Stimulated activated CD8-positive, alpha-beta memory T cell treated with anti-CD3 and anti-CD28 coated beads, Interleukin-4, amount 100 ng/mL, for 1 hour (primary cell): ENCODE results near the gene BPNT1.
"Not testable (repeated sequence)": the region's sequence is repeated elsewhere in the genome, so short reads cannot be mapped to it uniquely, and the experiment has no call there.

Experiments
- DNase-seq, 2 donors: peaks; one replicate each; pipeline ENCODE4 v3.0.0-alpha.2; 2020; ENCODE audit warnings: low read depth in 2 of 2, low spot score in 1 of 2

BPNT1 gene, protein sequence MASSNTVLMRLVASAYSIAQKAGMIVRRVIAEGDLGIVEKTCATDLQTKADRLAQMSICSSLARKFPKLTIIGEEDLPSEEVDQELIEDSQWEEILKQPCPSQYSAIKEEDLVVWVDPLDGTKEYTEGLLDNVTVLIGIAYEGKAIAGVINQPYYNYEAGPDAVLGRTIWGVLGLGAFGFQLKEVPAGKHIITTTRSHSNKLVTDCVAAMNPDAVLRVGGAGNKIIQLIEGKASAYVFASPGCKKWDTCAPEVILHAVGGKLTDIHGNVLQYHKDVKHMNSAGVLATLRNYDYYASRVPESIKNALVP

GRCh38 chr1:220089650-220090556 is at the start of gene BPNT1:
BPNT1 (minus strand) TSS chr1:220089788; CDS start chr1:220079846, 9,942 bp downstream.
- DNase-seq, result peak; percentile 94 to 96

- no peak for DNase-seq
Observed at GRCh38 chr1:220137019-220137786, 47.6 kb upstream of the BPNT1 start.

- DNase-seq, result no peak
Observed at GRCh38 chr1:220135755-220136154, 46.2 kb upstream of the BPNT1 start.

DNA sequence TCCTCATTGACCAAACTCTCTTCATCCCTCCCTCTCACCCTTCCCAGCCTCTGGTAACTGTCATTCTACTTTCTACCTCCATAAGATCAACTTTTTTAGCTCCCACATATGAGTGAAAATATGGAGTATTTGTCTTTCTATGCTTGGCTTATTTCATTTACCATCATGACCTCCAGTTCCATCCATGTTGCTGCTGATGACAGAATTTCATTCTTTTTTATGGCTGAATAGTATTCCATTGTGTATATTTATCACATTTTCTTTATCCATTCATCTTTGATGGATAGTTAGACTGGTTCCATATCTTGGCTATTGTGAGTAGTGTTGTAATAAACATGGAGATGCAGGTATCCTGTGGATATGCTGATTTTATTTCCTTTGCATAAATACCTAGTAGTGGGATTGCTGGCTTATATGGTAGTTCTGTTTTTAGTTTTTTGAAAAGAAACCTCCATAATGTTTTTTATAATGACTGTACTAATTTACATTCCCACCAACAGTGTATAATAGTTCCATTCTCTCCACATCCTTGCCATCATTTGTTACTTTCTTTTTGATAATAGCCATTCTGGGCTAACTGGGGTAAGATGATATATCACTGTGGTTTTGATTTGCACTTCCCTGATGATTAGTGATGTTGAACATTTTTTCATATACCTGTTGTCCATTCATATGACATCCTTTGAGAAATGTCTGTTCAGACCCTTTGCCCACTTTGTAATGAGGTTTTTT is 40.1 kb upstream of the BPNT1 start:
- no peak for DNase-seq

- DNase-seq, result no peak
Observed at GRCh38 chr1:220127076-220127475, 37.5 kb upstream of the BPNT1 start.

DNA sequence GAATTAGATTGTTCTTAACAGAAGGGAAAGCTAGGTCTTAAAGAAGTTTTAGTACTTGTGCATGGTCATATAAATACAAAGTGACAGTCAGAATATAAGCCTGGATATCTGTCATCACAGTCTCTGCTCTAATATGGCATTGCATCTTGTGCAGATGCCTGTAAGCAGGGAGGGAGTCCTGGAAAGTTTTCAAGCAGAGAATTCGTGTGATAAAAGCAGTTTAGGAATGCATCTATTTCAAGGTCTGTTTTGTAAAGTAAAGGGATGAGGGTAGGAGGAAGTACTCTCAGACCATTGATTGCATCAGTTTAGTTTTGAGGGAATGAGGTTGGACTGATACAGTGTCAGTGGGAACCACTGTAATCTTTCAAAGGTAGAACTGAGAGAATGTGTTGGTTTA is 35.0 kb upstream of the BPNT1 start:
- DNase-seq, result no peak

DNA sequence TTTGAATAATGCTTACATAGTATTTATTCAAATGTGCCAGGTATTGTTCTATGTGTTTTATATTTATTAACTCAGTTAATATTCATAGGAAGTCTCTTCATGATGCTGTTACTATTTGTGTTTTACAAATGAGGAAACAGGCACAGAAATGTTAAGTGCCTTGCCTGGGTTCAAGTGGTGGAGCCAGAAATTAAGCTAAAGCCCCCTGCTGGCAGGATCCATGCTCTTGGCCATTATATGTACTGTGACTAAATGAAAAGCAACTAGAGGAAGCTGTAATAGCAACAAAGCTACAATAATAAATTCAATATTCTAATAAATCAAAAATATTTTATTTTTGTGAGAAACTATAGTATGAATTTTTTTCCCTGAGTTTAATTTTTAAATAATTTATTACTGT is 34.3 kb upstream of the BPNT1 start:
- no peak for DNase-seq

DNA sequence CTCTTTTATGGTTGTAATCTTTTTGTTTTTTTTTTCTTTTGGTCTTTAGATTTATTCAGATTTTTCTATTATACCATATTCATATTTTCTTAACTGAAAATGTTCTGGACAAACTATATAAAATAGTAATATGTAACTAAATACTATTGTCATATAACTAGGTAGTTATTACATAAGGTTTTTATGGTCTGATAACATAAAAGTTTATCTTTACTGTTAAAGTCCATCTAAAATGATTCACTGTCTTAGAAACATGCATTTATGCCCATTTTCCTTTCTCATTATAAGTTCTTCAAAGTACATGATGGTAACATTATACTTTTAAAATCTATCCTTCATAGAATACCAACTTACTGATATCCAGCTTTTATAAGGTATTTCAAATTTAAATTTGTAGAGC is 33.5 kb upstream of the BPNT1 start:
- DNase-seq, result no peak

- DNase-seq, result no peak
Observed at GRCh38 chr1:220121791-220122530, 32.4 kb upstream of the BPNT1 start.

GRCh38 chr1:220119043-220119512 is 29.5 kb upstream of the BPNT1 start:
- DNase-seq, result no peak

DNA sequence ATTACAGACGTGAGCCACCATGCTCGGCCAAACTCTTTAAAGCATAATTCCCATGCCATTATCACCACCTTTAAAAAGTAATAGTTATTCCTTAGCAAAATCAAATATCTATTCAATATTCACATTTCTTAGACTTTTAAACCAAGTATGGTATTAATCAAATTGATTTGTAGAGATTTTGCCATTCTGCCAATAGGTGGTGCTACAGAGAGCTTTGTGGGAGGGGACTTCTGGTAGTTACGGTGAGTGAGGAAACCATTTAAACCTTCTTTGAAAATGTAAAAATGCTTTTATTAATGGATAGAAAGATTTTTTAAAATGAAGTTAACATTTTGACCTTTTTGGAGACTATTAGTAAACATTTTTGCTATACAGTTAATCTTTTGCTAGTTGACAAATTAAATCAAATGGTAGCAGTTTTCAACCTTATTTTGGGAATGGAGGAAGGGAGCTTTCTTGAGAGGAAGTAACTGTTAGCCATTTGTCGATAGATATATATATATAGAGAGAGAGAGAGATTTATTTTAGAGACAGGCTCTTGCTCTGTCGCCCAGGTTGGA is 23.6 kb upstream of the BPNT1 start:
- DNase-seq, result no peak

GRCh38 chr1:220112600-220112999 is 23.0 kb upstream of the BPNT1 start:
- not testable (repeated sequence) for DNase-seq

GRCh38 chr1:220110473-220110872 is 20.9 kb upstream of the BPNT1 start:
- not testable (repeated sequence) for DNase-seq

- no peak for DNase-seq
Observed at GRCh38 chr1:220099826-220100225, 10.2 kb upstream of the BPNT1 start.

DNA sequence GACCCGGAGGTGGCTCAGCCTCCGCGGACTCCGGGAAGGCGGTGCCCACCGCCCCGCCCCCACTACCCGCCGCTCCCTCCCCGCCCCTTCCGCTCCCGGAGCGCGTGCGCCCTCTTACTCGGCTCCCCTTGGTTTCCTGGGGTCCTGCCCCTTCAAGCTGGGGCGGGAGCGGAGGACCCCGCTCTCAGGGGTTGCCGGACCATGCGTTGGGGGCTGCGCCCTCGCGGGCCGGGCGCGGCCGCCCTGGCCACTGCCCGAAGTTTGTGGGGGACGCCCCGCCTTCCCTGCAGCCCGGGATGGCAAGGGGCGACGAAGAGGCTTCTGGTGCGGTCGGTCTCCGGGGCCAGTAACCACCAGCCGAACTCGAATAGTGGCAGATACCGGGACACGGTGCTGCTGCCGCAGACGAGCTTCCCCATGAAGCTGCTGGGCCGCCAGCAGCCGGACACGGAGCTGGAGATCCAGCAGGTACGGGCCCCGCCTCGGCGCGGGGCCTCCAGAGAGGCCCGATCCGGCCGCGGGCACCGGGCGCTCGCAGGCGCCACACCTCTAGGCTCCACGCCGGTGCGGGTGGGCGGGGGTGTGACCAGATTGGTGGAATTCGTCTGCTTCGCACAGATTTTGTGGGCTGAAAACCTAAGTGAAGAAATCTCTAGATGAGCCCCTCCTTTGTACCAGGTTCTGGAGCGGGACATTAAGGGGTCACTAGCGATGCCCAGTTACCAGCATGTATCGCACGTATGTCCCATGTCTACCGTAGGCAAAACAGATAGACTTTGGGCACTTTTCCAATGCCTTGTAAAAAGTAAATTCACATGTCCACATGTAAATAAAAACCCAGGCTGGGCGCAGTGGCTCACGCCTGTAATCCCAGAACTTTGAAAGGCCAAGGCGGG is 4.7 kb upstream of the BPNT1 start, which contains the start of gene IARS2:
TSS of gene IARS2 (plus strand) at position 117 of the 896 bp plus-strand sequence. CDS start at position 202, 85 bp downstream.
- peak; percentile 77 to 87 for DNase-seq

GRCh38 chr1:220093361-220094015 is 3.9 kb upstream of the BPNT1 start:
- DNase-seq, result no peak

DNA sequence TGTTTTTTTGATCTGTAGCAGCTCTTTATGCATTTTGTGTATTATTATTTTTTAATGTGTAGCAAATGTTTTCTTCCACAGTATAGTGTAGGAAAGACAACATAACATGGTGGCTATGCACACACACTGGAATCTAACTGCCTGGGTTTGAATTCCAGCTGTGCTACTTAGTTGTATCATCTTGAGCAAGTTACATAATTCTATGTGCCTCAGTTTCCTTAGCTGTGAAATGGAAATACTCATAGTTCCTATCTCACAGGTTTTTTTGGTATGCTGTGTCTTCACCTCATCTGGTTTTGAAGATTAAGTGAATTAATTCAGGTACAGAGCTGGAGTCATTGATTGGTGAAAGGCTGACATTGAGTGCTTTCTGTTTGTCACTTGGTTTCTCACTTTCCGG is 3.1 kb upstream of the BPNT1 start:
- DNase-seq, result no peak

- not testable (repeated sequence) for DNase-seq
Observed at GRCh38 chr1:220086261-220086686, 3.3 kb downstream of the BPNT1 start.
